ENCODE data around the gene SYDE2. TPM values are rescaled to one million over a fixed set of nuclear protein-coding genes. Genes with fewer than 3 reads are reported as not detected.
A peak's percentile ranks its signal among the peaks of the same experiment; 100 is the strongest.
"Not testable (repeated sequence)": the region's sequence is repeated elsewhere in the genome, so short reads cannot be mapped to it uniquely, and the experiment has no call there.

Gene SYDE2
- polyA plus RNA-seq, 1 donor = 6.2 TPM

GRCh38 chr1:85148524-85149250 lies 52.1 kb downstream of the SYDE2 start:
- no peak for DNase-seq
- Histone ChIP-seq H3K9me3 (ENCODE audit: control insufficient read depth, low read depth, low read length) (no peaks in the 10 kb centered on the region), H3K27ac (ENCODE audit: low read length) (no peak overlapping the region), H3K36me3 (ENCODE audit: control insufficient read depth, insufficient read depth, low read length) (no peaks in the 10 kb centered on the region), H3K27me3 (ENCODE audit: control insufficient read depth, insufficient read depth, low read length) (no peaks in the 10 kb centered on the region), H3K4me3 (ENCODE audit: low read length) (no peak overlapping the region), H3K4me1 (ENCODE audit: control insufficient read depth, insufficient read depth, low read length) (no peaks in the 10 kb centered on the region)

DNA sequence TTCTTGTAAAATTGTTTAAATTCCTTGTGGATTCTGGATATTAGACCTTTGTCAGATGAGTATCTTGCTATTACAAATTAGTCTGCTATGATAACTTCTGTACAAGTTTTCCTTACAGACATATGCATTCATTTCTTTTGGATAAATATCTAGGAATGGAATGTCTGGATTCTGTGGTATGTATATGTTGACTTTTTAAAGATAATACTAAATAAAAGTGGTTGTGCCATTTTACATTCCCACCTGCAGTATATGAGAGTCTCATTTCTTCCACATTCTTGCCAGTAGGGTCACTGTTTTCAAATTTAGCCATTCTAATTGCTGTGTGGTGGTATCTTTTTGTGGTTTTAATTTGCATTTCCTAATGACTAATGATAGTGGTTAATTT lies 53.9 kb downstream of the SYDE2 start:
- H3K27ac ChIP-seq (ENCODE audit: low read length) = no peak overlapping the region
- H3K4me3 ChIP-seq (ENCODE audit: low read length) = no peak overlapping the region
- H3K36me3 ChIP-seq (ENCODE audit: control insufficient read depth, insufficient read depth, low read length) = no peaks in the 10 kb centered on the region
- H3K27me3 ChIP-seq (ENCODE audit: control insufficient read depth, insufficient read depth, low read length) = no peaks in the 10 kb centered on the region
- DNase-seq = no peak
- H3K4me1 ChIP-seq (ENCODE audit: control insufficient read depth, insufficient read depth, low read length) = no peaks in the 10 kb centered on the region
- H3K9me3 ChIP-seq (ENCODE audit: control insufficient read depth, low read depth, low read length) = no peaks in the 10 kb centered on the region

DNA sequence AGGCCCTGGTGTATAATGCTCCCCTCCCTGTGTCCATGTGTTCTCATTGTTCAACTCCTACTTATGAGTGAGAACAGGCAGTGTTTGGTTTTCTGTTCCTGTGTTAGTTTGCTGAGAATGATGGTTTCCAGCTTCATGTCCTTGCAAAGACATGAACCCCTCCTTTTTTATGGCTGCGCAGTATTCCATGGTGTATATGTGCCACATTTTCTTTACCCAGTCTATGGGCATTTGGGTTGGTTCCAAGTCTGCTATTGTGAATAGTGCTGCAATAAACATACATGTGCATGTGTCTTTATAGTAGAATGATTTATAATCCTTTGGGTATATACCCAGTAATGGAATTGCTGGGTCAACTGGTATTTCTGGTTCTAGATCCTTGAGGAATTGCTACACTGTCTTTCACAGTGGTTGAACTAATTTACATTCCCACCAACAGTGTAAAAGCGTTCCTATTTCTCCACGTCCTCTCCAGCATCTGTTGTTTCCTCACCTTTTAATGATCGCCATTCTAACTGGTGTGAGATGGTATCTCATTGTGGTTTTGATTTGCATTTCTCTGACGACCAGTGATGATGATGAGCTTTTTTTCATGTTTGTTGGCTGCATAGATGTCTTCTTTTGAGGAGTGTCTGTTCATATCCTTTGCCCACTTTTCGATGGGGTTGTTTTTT lies 54.4 kb downstream of the SYDE2 start:
- H3K36me3 ChIP-seq (ENCODE audit: control insufficient read depth, insufficient read depth, low read length); H3K27ac ChIP-seq (ENCODE audit: low read length); H3K4me1 ChIP-seq (ENCODE audit: control insufficient read depth, insufficient read depth, low read length); H3K4me3 ChIP-seq (ENCODE audit: low read length); H3K9me3 ChIP-seq (ENCODE audit: control insufficient read depth, low read depth, low read length); H3K27me3 ChIP-seq (ENCODE audit: control insufficient read depth, insufficient read depth, low read length); DNase-seq: not testable (repeated sequence)
- WGBS (ENCODE audit: insufficient coverage, low lambda C conversion rate) = no CpG with 5 or more reads among the region's 6 CpGs

GRCh38 chr1:85144351-85144750 lies 56.5 kb downstream of the SYDE2 start:
- peak in 1 of 2 donors; percentile 54 for DNase-seq
- Histone ChIP-seq H3K27ac (ENCODE audit: low read length) (no peak overlapping the region), H3K27me3 (ENCODE audit: control insufficient read depth, insufficient read depth, low read length) (no peaks in the 10 kb centered on the region), H3K4me1 (ENCODE audit: control insufficient read depth, insufficient read depth, low read length) (no peaks in the 10 kb centered on the region), H3K4me3 (ENCODE audit: low read length) (no peak overlapping the region), H3K36me3 (ENCODE audit: control insufficient read depth, insufficient read depth, low read length) (no peaks in the 10 kb centered on the region), H3K9me3 (ENCODE audit: control insufficient read depth, low read depth, low read length) (no peaks in the 10 kb centered on the region)
- no CpG with 5 or more reads among the region's 1 CpG for WGBS (ENCODE audit: insufficient coverage, low lambda C conversion rate)

DNA sequence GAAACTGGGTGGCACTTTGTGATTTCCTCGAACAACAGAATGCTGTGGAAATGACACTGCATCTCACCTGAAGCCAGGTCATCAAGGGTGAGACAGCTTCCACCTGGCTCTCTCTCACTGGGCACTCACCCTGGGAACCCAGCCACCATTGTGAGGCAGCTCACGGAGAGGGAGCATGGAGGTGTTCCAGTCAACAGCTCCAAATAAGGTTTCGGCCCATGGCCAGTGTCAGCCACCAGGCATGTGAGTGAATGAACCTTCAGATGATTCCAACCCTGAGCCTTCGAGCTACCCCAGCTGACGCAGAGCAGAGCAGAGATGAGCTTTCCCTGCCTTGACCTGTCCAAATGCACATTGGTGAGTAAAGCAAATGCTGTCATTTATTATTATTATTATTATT lies 58.1 kb downstream of the SYDE2 start:
- no peak for DNase-seq
- no peak overlapping the region for H3K27ac ChIP-seq (ENCODE audit: low read length)
- H3K4me1 ChIP-seq (ENCODE audit: control insufficient read depth, insufficient read depth, low read length) = no peaks in the 10 kb centered on the region
- no peak overlapping the region for H3K4me3 ChIP-seq (ENCODE audit: low read length)
- no peaks in the 10 kb centered on the region for H3K27me3 ChIP-seq (ENCODE audit: control insufficient read depth, insufficient read depth, low read length)
- H3K9me3 ChIP-seq (ENCODE audit: control insufficient read depth, low read depth, low read length) = no peaks in the 10 kb centered on the region
- H3K36me3 ChIP-seq (ENCODE audit: control insufficient read depth, insufficient read depth, low read length) = no peaks in the 10 kb centered on the region
- no CpG with 5 or more reads among the region's 5 CpGs for WGBS (ENCODE audit: insufficient coverage, low lambda C conversion rate)

- not testable (repeated sequence) for H3K27ac ChIP-seq (ENCODE audit: low read length); H3K36me3 ChIP-seq (ENCODE audit: control insufficient read depth, insufficient read depth, low read length); H3K27me3 ChIP-seq (ENCODE audit: control insufficient read depth, insufficient read depth, low read length); H3K4me3 ChIP-seq (ENCODE audit: low read length); DNase-seq; H3K9me3 ChIP-seq (ENCODE audit: control insufficient read depth, low read depth, low read length)
- WGBS (ENCODE audit: insufficient coverage, low lambda C conversion rate) = no CpG with 5 or more reads among the region's 5 CpGs
- peaks cover 35% of the 10 kb centered on the region for H3K4me1 ChIP-seq (ENCODE audit: control insufficient read depth, insufficient read depth, low read length)
Measured at GRCh38 chr1:85138439-85138838, 62.4 kb downstream of the SYDE2 start.

DNA sequence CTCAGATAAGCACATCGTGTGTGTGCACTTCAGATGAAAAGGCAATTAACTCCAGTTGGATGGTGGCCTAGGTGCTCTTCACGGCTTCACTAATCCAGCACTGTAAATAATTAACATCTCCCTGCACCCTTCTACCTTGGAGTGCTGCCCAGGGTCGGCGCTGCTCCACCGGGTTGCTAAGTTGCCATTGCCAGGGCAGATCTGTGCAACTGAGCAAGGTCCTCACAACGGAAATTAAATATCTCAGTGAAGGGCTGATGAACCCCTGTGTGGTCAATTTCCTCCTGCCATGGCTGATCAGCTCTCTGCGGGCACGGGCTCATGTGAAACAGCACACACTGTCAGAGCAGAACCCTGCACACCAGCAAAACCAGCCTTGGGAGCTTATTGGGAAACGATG lies 63.2 kb downstream of the SYDE2 start:
- WGBS (ENCODE audit: insufficient coverage, low lambda C conversion rate) = no CpG with 5 or more reads among the region's 9 CpGs
- H3K36me3 ChIP-seq (ENCODE audit: control insufficient read depth, insufficient read depth, low read length) = no peaks in the 10 kb centered on the region
- H3K27me3 ChIP-seq (ENCODE audit: control insufficient read depth, insufficient read depth, low read length) = no peaks in the 10 kb centered on the region
- H3K4me3 ChIP-seq (ENCODE audit: low read length) = no peak overlapping the region
- H3K27ac ChIP-seq (ENCODE audit: low read length) = no peak overlapping the region
- H3K4me1 ChIP-seq (ENCODE audit: control insufficient read depth, insufficient read depth, low read length) = peaks cover 35% of the 10 kb centered on the region
- H3K9me3 ChIP-seq (ENCODE audit: control insufficient read depth, low read depth, low read length) = no peaks in the 10 kb centered on the region
- DNase-seq = peak; percentile 84 to 95

- Histone ChIP-seq H3K4me1 (ENCODE audit: control insufficient read depth, insufficient read depth, low read length) (peaks cover 35% of the 10 kb centered on the region), H3K9me3 (ENCODE audit: control insufficient read depth, low read depth, low read length) (no peaks in the 10 kb centered on the region), H3K27ac (ENCODE audit: low read length) (peak overlapping the region; percentile 75), H3K4me3 (ENCODE audit: low read length) (no peak overlapping the region), H3K27me3 (ENCODE audit: control insufficient read depth, insufficient read depth, low read length) (no peaks in the 10 kb centered on the region), H3K36me3 (ENCODE audit: control insufficient read depth, insufficient read depth, low read length) (no peaks in the 10 kb centered on the region)
- DNase-seq = peak; percentile 61 to 88
- 25% methylated on average over 1 of the region's 1 CpG for WGBS (ENCODE audit: insufficient coverage, low lambda C conversion rate)
Measured at GRCh38 chr1:85135392-85135798, 65.4 kb downstream of the SYDE2 start.

GRCh38 chr1:85134583-85135391 lies 66.0 kb downstream of the SYDE2 start:
- Histone ChIP-seq H3K4me3 (ENCODE audit: low read length) (no peak overlapping the region), H3K27ac (ENCODE audit: low read length) (peak overlapping the region; percentile 75), H3K4me1 (ENCODE audit: control insufficient read depth, insufficient read depth, low read length) (peaks cover 35% of the 10 kb centered on the region), H3K36me3 (ENCODE audit: control insufficient read depth, insufficient read depth, low read length) (no peaks in the 10 kb centered on the region), H3K9me3 (ENCODE audit: control insufficient read depth, low read depth, low read length) (no peaks in the 10 kb centered on the region), H3K27me3 (ENCODE audit: control insufficient read depth, insufficient read depth, low read length) (no peaks in the 10 kb centered on the region)
- no CpG with 5 or more reads among the region's 3 CpGs for WGBS (ENCODE audit: insufficient coverage, low lambda C conversion rate)
- DNase-seq = peak in 1 of 2 donors; percentile 36

GRCh38 chr1:85133565-85134159 lies 67.2 kb downstream of the SYDE2 start:
- no peaks in the 10 kb centered on the region for H3K27me3 ChIP-seq (ENCODE audit: control insufficient read depth, insufficient read depth, low read length)
- no peak overlapping the region for H3K4me3 ChIP-seq (ENCODE audit: low read length)
- H3K4me1 ChIP-seq (ENCODE audit: control insufficient read depth, insufficient read depth, low read length) = peaks cover 35% of the 10 kb centered on the region
- no peaks in the 10 kb centered on the region for H3K9me3 ChIP-seq (ENCODE audit: control insufficient read depth, low read depth, low read length)
- H3K36me3 ChIP-seq (ENCODE audit: control insufficient read depth, insufficient read depth, low read length) = no peaks in the 10 kb centered on the region
- WGBS (ENCODE audit: insufficient coverage, low lambda C conversion rate) = 75% methylated on average over 1 of the region's 2 CpGs
- no peak for DNase-seq
- H3K27ac ChIP-seq (ENCODE audit: low read length) = no peak overlapping the region

All from large intestine (tissue), 3 donors.